GM15510 (cell line): Measurements from ENCODE around the gene TOR1B.

Experiments used
- POLR2A ChIP-seq: IDR thresholded peaks from 3 replicates; pipeline ENCODE4 v1.6.1; 2011; ENCODE audit warnings: borderline replicate concordance; ENCODE audit not compliant: insufficient read length; ENCODE audit errors: extremely low read depth

Gene TOR1B

GRCh38 chr9:129773262-129774048 lies 29.5 kb upstream of the TOR1B start:
- no peak for TF ChIP-seq POLR2A

GRCh38 chr9:129774791-129775447 lies 28.1 kb upstream of the TOR1B start:
- TF ChIP-seq POLR2A, result no peak

- no peak for TF ChIP-seq POLR2A
These were observed 27.6 kb upstream of the TOR1B start for GRCh38 chr9:129775448-129775798.

- no peak for TF ChIP-seq POLR2A
These were observed 26.4 kb upstream of the TOR1B start for GRCh38 chr9:129776566-129776937.

GRCh38 chr9:129776938-129777768 lies 25.8 kb upstream of the TOR1B start:
- no peak for TF ChIP-seq POLR2A

GRCh38 chr9:129777769-129778130 lies 25.2 kb upstream of the TOR1B start:
- no peak for TF ChIP-seq POLR2A

- TF ChIP-seq POLR2A, result no peak
These were observed 24.5 kb upstream of the TOR1B start for GRCh38 chr9:129778469-129778868.

- TF ChIP-seq POLR2A, result no peak
These were observed 23.3 kb upstream of the TOR1B start for GRCh38 chr9:129779560-129780190.

- TF ChIP-seq POLR2A, result no peak
These were observed 21.9 kb upstream of the TOR1B start for GRCh38 chr9:129781131-129781530.

GRCh38 chr9:129781981-129782380 lies 21.0 kb upstream of the TOR1B start:
- TF ChIP-seq POLR2A, result no peak

- TF ChIP-seq POLR2A, result no peak
These were observed 19.2 kb upstream of the TOR1B start for GRCh38 chr9:129783516-129784361.

GRCh38 chr9:129785866-129786265 lies 17.1 kb upstream of the TOR1B start:
- TF ChIP-seq POLR2A, result no peak

GRCh38 chr9:129786481-129786880 lies 16.5 kb upstream of the TOR1B start:
- TF ChIP-seq POLR2A, result no peak

GRCh38 chr9:129794549-129794948 lies 8.4 kb upstream of the TOR1B start:
- no peak for TF ChIP-seq POLR2A

GRCh38 chr9:129798973-129799372 lies 4.0 kb upstream of the TOR1B start:
- TF ChIP-seq POLR2A, result no peak

GRCh38 chr9:129801504-129801903 lies 1.5 kb upstream of the TOR1B start:
- no peak for TF ChIP-seq POLR2A
